Activated T-cell treated with anti-CD3 and anti-CD28 coated beads, Interleukin-2, amount 50 U/mL, for 24 hours (primary cell): ENCODE results near the gene HAUS1.
"Not testable (repeated sequence)": the region's sequence is repeated elsewhere in the genome, so short reads cannot be mapped to it uniquely, and the experiment has no call there.

Source experiments
- DNase-seq: peaks from one replicate; pipeline ENCODE4 v3.0.0-alpha.2; 2020
- H3K27ac Mint-ChIP-seq: 2 replicates; pipeline ENCODE4 v1.8.0; 2020; ENCODE audit warnings: mild to moderate bottlenecking, mixed read lengths
- H3K27me3 Mint-ChIP-seq: 2 replicates; pipeline ENCODE4 v1.8.0; 2020; ENCODE audit warnings: mixed read lengths
- H3K36me3 Mint-ChIP-seq: 2 replicates; pipeline ENCODE4 v1.8.0; 2020; ENCODE audit warnings: low read depth, mixed read lengths
- H3K4me1 Mint-ChIP-seq: 2 replicates; pipeline ENCODE4 v1.8.0; 2020; ENCODE audit warnings: low read depth, mixed read lengths
- H3K4me3 Mint-ChIP-seq: 2 replicates; pipeline ENCODE4 v1.8.0; 2020; ENCODE audit warnings: mild to moderate bottlenecking, moderate library complexity, mixed read lengths
- H3K9me3 Mint-ChIP-seq: 2 replicates; pipeline ENCODE4 v1.8.0; 2020; ENCODE audit warnings: mixed read lengths

HAUS1 gene

DNA sequence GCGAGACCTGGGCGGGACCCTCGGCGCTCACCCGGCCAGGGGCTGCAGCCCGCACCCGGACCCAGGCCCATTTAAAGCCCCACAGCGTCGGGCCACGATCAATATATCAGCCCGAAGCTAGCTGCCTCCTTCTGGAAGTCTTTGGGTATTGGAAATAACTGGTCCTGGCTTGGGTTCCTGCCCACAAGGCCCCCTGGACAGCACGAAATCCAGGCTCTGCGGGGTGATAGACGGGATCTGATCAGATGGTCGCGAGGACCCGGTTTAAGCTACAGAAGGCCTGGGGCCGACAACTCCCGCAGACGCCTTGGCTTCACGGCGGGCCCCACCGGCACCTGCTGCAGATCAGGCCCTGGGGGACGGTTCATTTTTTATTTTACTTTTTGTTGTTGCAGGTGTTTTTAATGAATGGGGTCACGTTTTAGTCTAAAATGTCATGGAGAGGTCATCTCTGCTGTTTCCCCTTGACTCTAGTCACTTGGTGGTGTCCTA is 31.8 kb upstream of the HAUS1 start:
- Mint-ChIP-seq H3K27ac (peak overlapping the region; percentile 78), H3K27me3 (no peaks in the 10 kb centered on the region), H3K4me3 (peak overlapping the region; percentile 82), H3K36me3 (peaks cover 19% of the 10 kb centered on the region), H3K4me1 (peaks cover 46% of the 10 kb centered on the region), H3K9me3 (no peaks in the 10 kb centered on the region)
- DNase-seq = no peak

DNA sequence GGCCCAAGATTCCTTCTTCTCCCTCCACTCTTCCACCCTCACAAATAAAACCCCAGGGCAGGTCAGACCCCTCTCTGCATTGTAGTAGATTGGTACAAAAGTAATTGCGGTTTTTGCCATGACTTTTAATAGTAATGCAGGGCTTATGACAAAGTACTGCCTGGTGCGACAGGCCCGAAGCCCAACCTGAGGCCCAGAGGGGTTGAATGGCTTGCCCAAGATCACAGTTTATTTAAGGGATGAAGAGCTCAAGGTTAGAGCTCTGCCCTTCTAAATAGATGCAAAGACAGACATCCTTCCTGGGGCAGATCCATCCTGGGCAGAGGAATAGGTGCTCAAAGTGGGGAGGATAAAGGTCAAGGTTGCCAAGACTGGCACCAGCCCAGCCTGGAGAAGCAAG is 31.2 kb upstream of the HAUS1 start:
- DNase-seq = no peak
- Mint-ChIP-seq H3K4me3 (peak overlapping the region; percentile 82), H3K27ac (peak overlapping the region; percentile 78), H3K36me3 (peaks cover 23% of the 10 kb centered on the region), H3K27me3 (no peaks in the 10 kb centered on the region), H3K9me3 (no peaks in the 10 kb centered on the region), H3K4me1 (peaks cover 46% of the 10 kb centered on the region)

DNA sequence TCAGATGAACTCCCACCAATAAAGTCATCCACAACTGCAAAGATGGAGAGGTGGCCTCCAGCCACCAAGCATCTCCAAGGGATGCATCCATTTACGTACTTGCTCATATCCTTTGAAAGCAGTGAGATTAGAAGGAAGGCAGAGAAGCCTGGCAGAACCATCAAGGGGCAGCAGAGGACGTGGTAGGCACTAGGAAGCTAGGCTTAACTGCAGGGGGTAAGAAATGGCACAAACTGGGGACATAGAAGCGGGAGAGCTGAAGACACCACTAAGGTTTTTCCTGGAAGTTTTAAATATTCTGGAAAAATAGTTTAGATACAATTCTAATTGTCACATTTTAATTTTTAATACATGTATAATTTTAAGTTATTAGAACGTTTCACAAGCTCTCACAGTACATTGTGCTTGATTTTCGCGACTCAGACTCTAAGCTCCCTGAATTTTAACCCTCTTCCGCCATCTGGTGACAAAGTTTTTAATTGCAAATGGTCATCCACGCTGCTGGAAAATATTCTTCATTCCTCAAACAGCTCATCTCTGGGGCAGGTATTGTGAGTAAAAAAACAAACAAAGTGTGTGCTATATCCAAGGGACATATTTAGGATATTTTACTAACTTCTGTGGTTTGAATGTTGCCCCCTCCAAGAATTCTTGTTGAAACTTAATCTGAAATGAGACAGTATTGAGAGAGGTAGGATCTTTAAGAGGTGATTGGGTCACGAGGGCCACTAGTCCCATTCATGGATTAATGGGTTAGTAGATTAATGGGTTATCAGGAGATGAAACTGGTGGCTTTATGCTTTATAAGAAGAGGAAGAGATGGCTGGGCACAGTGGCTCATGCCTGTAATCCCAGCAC is 30.5 kb upstream of the HAUS1 start:
- Mint-ChIP-seq H3K4me1 (peaks cover 44% of the 10 kb centered on the region), H3K9me3 (no peaks in the 10 kb centered on the region), H3K4me3 (no peak overlapping the region), H3K27me3 (no peaks in the 10 kb centered on the region), H3K27ac (peak overlapping the region; percentile 33), H3K36me3 (peaks cover 28% of the 10 kb centered on the region)
- peak; percentile 48 for DNase-seq

DNA sequence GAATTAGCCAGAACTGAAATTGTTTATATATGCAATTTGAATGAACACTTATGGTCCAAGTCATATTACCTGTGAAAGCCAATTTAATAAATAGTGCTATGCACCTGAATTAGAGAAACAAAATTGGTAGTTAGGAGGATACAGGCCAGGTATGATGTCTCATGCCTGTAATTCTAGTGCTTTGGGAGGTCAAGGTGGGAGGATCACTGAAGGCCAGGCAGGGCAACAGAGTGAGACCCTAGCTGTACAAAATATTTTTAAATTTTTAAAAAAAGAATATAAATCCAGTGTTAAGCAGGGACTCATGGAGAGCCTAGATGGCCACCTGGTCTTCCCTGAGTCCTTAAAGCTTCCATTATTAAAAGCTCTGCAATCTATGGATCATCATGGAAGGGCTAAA is 24.8 kb upstream of the HAUS1 start:
- no peaks in the 10 kb centered on the region for H3K27me3 Mint-ChIP-seq
- H3K4me3 Mint-ChIP-seq = no peak overlapping the region
- no peaks in the 10 kb centered on the region for H3K4me1 Mint-ChIP-seq
- H3K9me3 Mint-ChIP-seq = no peaks in the 10 kb centered on the region
- H3K27ac Mint-ChIP-seq = no peak overlapping the region
- H3K36me3 Mint-ChIP-seq = peaks cover 76% of the 10 kb centered on the region
- DNase-seq = no peak

DNA sequence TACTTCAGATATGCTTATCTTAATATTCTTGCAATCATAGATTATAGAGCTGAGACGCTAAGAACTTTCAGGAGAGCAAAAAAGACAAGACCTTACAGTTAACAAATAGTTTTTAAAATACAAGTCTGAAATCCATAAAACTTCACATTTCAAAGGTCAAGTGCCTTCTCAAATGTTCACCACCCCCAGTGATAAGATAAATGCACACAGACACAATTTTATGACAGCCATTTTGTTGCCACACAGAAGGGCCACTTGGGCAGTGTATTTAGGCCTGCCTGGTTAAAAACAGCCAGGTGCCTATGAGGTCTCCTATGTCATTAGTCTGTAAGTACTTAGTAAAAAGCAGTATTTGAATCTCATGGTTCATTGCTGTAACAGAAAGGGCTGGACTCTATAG is 24.0 kb upstream of the HAUS1 start:
- Mint-ChIP-seq H3K9me3 (no peaks in the 10 kb centered on the region), H3K4me3 (no peak overlapping the region), H3K27ac (peak overlapping the region; percentile 61), H3K4me1 (no peaks in the 10 kb centered on the region), H3K36me3 (peaks cover 84% of the 10 kb centered on the region), H3K27me3 (no peaks in the 10 kb centered on the region)
- no peak for DNase-seq

DNA sequence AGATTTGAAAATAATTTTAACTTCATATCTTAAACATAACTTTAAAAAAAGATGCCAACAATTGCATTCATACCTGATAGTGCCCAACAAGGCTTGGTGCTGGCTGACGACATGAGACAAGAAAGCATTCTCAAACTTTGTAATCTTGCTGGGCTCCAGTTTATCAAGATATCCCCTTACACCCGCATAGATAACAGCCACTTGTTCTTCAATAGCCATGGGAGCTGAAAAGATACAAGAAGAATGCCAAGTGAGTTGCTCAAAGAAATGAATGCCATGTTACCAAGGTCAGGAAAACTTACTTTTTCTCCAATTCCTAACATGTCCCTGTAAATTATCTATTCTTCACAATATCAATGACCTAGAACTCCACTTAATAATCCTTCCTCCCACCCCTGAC is 19.8 kb upstream of the HAUS1 start:
- peaks cover 98% of the 10 kb centered on the region for H3K36me3 Mint-ChIP-seq
- H3K27ac Mint-ChIP-seq = peak overlapping the region; percentile 33
- no peak for DNase-seq
- no peaks in the 10 kb centered on the region for H3K27me3 Mint-ChIP-seq
- no peaks in the 10 kb centered on the region for H3K9me3 Mint-ChIP-seq
- H3K4me1 Mint-ChIP-seq = peaks cover 11% of the 10 kb centered on the region
- no peak overlapping the region for H3K4me3 Mint-ChIP-seq

DNA sequence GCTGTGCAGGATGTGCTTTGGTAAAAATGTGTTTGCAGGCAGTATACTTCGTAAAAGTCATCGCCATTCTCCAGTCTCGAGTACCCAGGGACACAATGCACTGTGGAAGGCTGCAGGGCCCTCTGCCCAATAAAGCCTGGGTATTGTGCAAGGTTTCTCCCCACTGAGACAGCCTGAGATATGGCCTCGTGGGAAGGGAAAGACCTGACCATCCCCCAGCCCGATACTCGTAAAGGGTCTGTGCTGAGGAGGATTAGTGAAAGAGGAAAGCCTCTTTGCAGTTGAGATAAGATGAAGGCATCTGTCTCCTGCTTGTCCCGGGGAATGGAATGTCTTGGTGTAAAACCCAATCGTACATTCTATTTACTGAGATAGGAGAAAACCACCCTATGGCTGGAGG is 15.7 kb upstream of the HAUS1 start:
- not testable (repeated sequence) for H3K4me3 Mint-ChIP-seq, H3K9me3 Mint-ChIP-seq, DNase-seq, H3K27me3 Mint-ChIP-seq
- H3K27ac Mint-ChIP-seq = peak overlapping the region; percentile 41
- peaks cover 30% of the 10 kb centered on the region for H3K4me1 Mint-ChIP-seq
- H3K36me3 Mint-ChIP-seq = peaks cover 98% of the 10 kb centered on the region

DNA sequence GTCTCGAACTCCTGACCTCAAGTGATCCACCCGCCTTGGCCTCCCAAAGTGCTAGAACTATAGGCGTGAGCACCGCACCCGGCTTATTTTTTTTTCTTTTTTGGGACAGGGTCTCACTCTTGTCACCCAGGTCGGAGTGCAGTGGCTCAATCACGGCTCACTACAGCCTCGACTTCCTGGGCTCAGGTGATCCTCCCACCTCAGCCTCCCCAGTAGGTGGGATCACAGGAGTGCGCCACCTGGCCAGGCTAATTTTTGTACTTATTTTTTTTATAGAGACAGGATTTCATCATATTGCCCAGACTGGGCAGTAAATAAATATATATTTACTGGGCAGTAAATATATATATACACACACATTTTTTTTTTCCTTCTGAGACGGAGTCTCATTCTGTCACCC is 8.7 kb upstream of the HAUS1 start:
- Mint-ChIP-seq H3K4me1 (peaks cover 44% of the 10 kb centered on the region), H3K27me3 (no peaks in the 10 kb centered on the region), H3K4me3 (peak overlapping the region; percentile 98), H3K27ac (peak overlapping the region; percentile 90), H3K9me3 (no peaks in the 10 kb centered on the region), H3K36me3 (peaks cover 68% of the 10 kb centered on the region)
- no peak for DNase-seq

DNA sequence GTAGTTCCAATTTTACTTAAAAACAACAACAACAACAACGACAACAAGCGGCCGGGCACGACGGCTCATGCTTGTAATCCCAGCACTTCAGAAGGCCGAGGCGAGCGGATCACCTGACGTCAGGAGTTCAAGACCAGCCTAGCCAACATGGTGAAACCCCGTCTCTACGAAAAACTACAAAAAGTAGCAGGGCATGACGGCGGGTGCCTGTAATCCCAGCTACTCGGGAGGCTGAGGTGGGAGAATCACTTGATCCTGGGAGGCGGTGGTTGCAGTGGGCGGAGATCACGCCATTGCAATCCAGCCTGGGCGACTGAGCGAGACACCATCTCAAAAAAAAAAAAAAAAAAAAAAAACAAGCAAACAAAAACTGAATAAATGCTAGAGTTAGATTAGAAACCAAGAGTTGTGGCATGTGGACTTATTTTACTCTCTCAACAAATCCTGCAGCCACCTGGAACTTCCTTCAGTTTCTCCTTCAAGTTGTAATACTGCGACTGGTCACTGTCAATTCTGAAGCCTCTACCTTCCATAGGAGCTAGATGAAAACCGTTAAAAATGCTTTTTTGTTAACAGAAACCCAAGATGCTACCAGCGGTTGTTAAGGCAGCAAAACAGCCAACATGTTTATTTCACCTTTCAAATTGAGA is 7.4 kb upstream of the HAUS1 start:
- DNase-seq = no peak
- Mint-ChIP-seq H3K9me3 (no peaks in the 10 kb centered on the region), H3K27me3 (no peaks in the 10 kb centered on the region), H3K4me1 (peaks cover 35% of the 10 kb centered on the region), H3K36me3 (peaks cover 56% of the 10 kb centered on the region), H3K27ac (peak overlapping the region; percentile 96), H3K4me3 (peak overlapping the region; percentile 98)

DNA sequence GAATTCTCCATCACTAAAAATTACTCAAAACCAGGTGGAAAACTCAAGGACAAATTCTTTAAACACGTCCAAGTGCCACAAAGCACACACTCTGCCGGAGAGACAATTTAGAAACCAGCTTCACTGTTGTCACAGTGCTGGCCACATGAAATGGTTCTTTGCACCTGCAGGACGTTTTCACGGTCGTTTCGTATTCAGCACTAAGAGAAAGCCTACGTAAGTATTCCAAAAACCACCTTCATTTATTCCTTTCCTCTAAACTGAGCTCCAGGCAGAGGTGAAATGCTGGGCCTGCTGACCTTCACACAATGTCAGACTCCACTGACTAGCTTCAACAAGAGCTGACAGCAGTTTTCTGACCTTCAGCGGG is 6.8 kb upstream of the HAUS1 start:
- H3K4me3 Mint-ChIP-seq = peak overlapping the region; percentile 98
- H3K4me1 Mint-ChIP-seq = peaks cover 31% of the 10 kb centered on the region
- H3K9me3 Mint-ChIP-seq = no peaks in the 10 kb centered on the region
- peak overlapping the region; percentile 96 for H3K27ac Mint-ChIP-seq
- peaks cover 51% of the 10 kb centered on the region for H3K36me3 Mint-ChIP-seq
- no peaks in the 10 kb centered on the region for H3K27me3 Mint-ChIP-seq
- DNase-seq = no peak

DNA sequence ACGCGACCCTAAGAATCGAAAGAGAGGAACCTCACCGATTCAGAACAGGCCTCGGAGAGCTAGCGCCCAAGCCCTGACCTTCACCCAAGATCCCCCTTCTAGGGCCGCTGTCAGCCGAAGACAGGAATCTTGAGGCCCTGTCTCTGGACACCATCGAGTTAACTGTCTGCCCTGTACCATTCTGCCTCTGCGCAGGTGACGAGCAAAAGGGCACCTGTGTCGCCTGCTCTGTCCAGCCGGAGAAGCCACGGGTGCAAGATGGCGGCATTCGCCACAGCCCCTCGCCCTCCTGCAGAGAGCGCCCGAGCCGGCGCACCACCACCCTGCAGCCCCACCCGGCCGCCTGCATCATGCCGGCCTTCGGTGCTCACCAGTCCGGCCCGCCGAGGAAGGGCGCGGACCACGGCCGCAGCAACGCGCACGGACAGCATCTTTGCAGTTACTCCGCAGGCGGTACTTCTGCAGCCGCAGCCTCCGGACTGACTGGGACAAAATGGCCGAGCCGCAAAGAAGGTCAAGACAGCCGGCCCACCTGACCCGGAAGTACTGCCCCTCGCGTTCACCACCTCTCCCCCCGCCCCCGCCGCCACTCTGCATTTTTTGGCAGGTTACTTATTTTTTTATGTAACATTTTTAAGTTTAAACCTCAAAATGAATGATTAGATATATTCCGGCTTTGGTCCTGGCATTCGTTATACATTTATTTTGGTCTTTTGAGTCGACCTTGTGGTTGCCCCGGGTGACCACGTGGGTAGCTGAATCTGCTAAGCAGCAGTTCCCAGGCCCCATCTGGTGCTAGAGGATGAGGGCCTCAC is 6.2 kb upstream of the HAUS1 start, which contains the start of gene ATP5F1A:
TSS of gene ATP5F1A (minus strand) at position 496 of the 815 bp plus-strand sequence. CDS start at position 431, 65 bp downstream.
- peaks cover 46% of the 10 kb centered on the region for H3K36me3 Mint-ChIP-seq
- H3K27me3 Mint-ChIP-seq = no peaks in the 10 kb centered on the region
- no peaks in the 10 kb centered on the region for H3K9me3 Mint-ChIP-seq
- peaks cover 31% of the 10 kb centered on the region for H3K4me1 Mint-ChIP-seq
- peak within 1 kb of the TSS; percentile 98 for H3K4me3 Mint-ChIP-seq
- DNase-seq = peak; percentile 90
- peak within 1 kb of the TSS; percentile 96 for H3K27ac Mint-ChIP-seq

DNA sequence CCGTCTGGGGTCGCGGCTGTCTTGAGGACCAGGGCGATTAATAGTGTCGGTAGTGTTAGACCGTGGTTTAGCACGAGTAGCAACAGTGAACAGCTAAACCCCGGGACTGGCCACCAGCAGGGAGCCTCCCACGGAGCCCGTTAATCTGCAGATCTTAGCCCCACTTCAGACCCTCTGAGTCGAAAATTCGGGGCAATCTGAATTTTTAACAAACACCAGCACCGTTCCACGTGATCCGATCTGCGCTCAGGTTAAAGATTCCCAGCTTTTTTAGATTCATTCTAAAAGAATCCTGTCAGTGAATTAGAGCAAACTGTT is 5.6 kb upstream of the HAUS1 start:
- H3K4me3 Mint-ChIP-seq = peak overlapping the region; percentile 98
- peaks cover 28% of the 10 kb centered on the region for H3K4me1 Mint-ChIP-seq
- no peaks in the 10 kb centered on the region for H3K9me3 Mint-ChIP-seq
- H3K27ac Mint-ChIP-seq = peak overlapping the region; percentile 96
- H3K27me3 Mint-ChIP-seq = no peaks in the 10 kb centered on the region
- peak; percentile 82 for DNase-seq
- H3K36me3 Mint-ChIP-seq = peaks cover 40% of the 10 kb centered on the region

DNA sequence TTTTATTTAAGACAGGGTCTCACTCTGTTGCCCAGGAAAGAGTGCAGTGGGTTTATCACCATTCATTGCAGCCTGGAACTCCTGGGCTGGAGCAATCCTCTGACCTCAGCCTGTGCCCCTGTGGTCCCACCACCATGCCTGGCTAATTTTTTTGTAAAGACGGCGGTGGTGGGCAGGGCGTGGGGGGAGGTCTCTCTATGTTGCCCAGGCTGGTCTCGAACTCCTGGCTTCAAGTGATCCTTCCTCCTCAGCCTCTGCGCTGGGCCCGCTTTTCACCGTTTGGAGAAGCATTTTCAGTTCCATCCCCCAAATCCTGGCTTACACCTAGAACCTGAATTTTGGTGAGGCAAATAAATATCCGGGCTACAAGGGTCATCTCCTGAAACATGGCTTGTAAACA is 4.7 kb upstream of the HAUS1 start:
- H3K36me3 Mint-ChIP-seq = peaks cover 37% of the 10 kb centered on the region
- H3K4me3 Mint-ChIP-seq = no peak overlapping the region
- no peaks in the 10 kb centered on the region for H3K27me3 Mint-ChIP-seq
- no peak overlapping the region for H3K27ac Mint-ChIP-seq
- no peaks in the 10 kb centered on the region for H3K9me3 Mint-ChIP-seq
- H3K4me1 Mint-ChIP-seq = peaks cover 29% of the 10 kb centered on the region
- no peak for DNase-seq

DNA sequence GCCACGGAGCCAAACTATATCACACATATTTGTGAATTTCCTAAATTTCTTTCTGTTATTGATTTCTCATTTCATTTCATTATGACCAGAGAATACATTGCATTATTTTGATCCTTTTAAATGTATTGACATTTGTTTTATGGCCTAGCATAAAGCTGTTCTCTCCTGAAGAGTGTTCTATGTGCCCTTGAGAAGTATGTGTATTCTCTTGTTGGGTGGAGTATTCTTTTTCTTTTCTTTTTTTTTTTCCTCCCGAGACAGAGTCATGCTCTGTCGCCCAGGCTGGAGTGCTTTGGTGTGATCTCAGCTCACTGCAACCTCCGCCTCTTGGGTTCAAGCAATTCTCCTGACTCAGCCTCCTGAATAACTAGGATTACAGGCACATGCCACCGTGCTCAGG is 5.2 kb downstream of the HAUS1 start:
- peaks cover 32% of the 10 kb centered on the region for H3K4me1 Mint-ChIP-seq
- H3K36me3 Mint-ChIP-seq = peaks cover 74% of the 10 kb centered on the region
- H3K9me3 Mint-ChIP-seq = no peaks in the 10 kb centered on the region
- no peaks in the 10 kb centered on the region for H3K27me3 Mint-ChIP-seq
- peak overlapping the region; percentile 71 for H3K27ac Mint-ChIP-seq
- no peak for DNase-seq
- H3K4me3 Mint-ChIP-seq = no peak overlapping the region
